Glutamatergic neuron (in vitro differentiated cells): ENCODE data around the gene CBX4. TPM values are rescaled to one million over a fixed set of nuclear protein-coding genes. Genes with fewer than 3 reads are reported as not detected.

ENCODE experiments used
- DNase-seq: peaks from one replicate; pipeline ENCODE4 v3.0.0; 2022
- H3K27ac Mint-ChIP-seq: one replicate; pipeline ENCODE4 v1.8.0; 2020; ENCODE audit warnings: mild to moderate bottlenecking, mixed read lengths, inconsistent platforms; ENCODE audit not compliant: unreplicated experiment
- H3K27me3 Mint-ChIP-seq: one replicate; pipeline ENCODE4 v1.8.0; 2020; ENCODE audit warnings: mild to moderate bottlenecking, moderate library complexity, mixed read lengths, inconsistent platforms; ENCODE audit not compliant: unreplicated experiment
- H3K36me3 Mint-ChIP-seq: one replicate; pipeline ENCODE4 v1.8.0; 2020; ENCODE audit warnings: mild to moderate bottlenecking, mixed read lengths, inconsistent platforms; ENCODE audit not compliant: unreplicated experiment
- H3K4me1 Mint-ChIP-seq: one replicate; pipeline ENCODE4 v1.8.0; 2020; ENCODE audit warnings: mild to moderate bottlenecking, low read depth, mixed read lengths, inconsistent platforms; ENCODE audit not compliant: unreplicated experiment
- H3K4me3 Mint-ChIP-seq: one replicate; pipeline ENCODE4 v1.8.0; 2020; ENCODE audit warnings: mild to moderate bottlenecking, mixed read lengths, inconsistent platforms; ENCODE audit not compliant: unreplicated experiment
- H3K9me3 Mint-ChIP-seq: one replicate; pipeline ENCODE4 v1.8.0; 2020; ENCODE audit warnings: mild to moderate bottlenecking, moderate library complexity, mixed read lengths, inconsistent platforms; ENCODE audit not compliant: unreplicated experiment
- CTCF ChIP-seq: fragments of 200-600 bp; sonication (generic); IDR thresholded peaks from one replicate; pipeline ENCODE4 v1.5.0; 2021; ENCODE audit not compliant: partially characterized antibody, unreplicated experiment
- long read RNA-seq: library from polyadenylated mRNA; unstranded; transcript quantifications from one replicate; pipeline ENCODE4 v2.0.0, GENCODE V29; 2020; ENCODE audit not compliant: unreplicated experiment
- total RNA-seq: library from RNA; stranded (reverse); fragmentation: NEBNext Ultra II Directional; extraction: Animal tissue kit (Norgen Biotek cat#: 25700); gene quantifications from one replicate; pipeline ENCODE4 v1.2.1, GENCODE V29; 2021; ENCODE audit not compliant: unreplicated experiment

Gene CBX4
- total RNA-seq = 19.3 TPM
- long read RNA-seq, partial matches to known transcripts = 0 of 1 reads
- long read RNA-seq, other reads (novel, unspliced or antisense) = 1 of 1 reads

- Mint-ChIP-seq H3K27me3 (peaks cover 17% of the 10 kb centered on the region), H3K27ac (peak within 1 kb of the TSS; percentile 76)
These were observed at the start of gene CBX4 for GRCh38 chr17:79839356-79840268. TSS of gene CBX4 (minus strand) at chr17:79839440. CDS start at chr17:79839251, 189 bp downstream.

GRCh38 chr17:79888009-79888540 is 48.8 kb upstream of the CBX4 start:
- Mint-ChIP-seq H3K27ac (no peak overlapping the region), H3K36me3 (no peaks in the 10 kb centered on the region), H3K9me3 (peaks cover 5% of the 10 kb centered on the region), H3K27me3 (peaks cover 12% of the 10 kb centered on the region), H3K4me1 (peaks cover 7% of the 10 kb centered on the region), H3K4me3 (no peak overlapping the region)
- TF ChIP-seq CTCF = no peak
- DNase-seq = no peak

More at GRCh38 chr17:79839356-79840268, at the start of gene CBX4:
- peak within 1 kb of the TSS; percentile 93 for H3K4me3 Mint-ChIP-seq
- peak; percentile 91 for DNase-seq
- no peaks in the 10 kb centered on the region for H3K36me3 Mint-ChIP-seq
- peaks cover 8% of the 10 kb centered on the region for H3K4me1 Mint-ChIP-seq
- H3K9me3 Mint-ChIP-seq = peaks cover 5% of the 10 kb centered on the region
- TF ChIP-seq CTCF = peak; percentile 87

GRCh38 chr17:79887451-79887991 is 48.3 kb upstream of the CBX4 start:
- H3K4me3 Mint-ChIP-seq = no peak overlapping the region
- H3K36me3 Mint-ChIP-seq = no peaks in the 10 kb centered on the region
- no peak overlapping the region for H3K27ac Mint-ChIP-seq
- peaks cover 2% of the 10 kb centered on the region for H3K9me3 Mint-ChIP-seq
- peaks cover 2% of the 10 kb centered on the region for H3K4me1 Mint-ChIP-seq
- peaks cover 12% of the 10 kb centered on the region for H3K27me3 Mint-ChIP-seq
- no peak for DNase-seq
- no peak for TF ChIP-seq CTCF

- DNase-seq = no peak
- H3K9me3 Mint-ChIP-seq = no peaks in the 10 kb centered on the region
- H3K27ac Mint-ChIP-seq = no peak overlapping the region
- peaks cover 11% of the 10 kb centered on the region for H3K27me3 Mint-ChIP-seq
- TF ChIP-seq CTCF = no peak
- H3K4me3 Mint-ChIP-seq = no peak overlapping the region
- no peaks in the 10 kb centered on the region for H3K36me3 Mint-ChIP-seq
- H3K4me1 Mint-ChIP-seq = no peaks in the 10 kb centered on the region
These were observed 44.0 kb upstream of the CBX4 start for GRCh38 chr17:79883202-79883601.
